GM12801 (cell line): ENCODE measurements around the gene SLC5A5.

Source experiments
- TF ChIP-seq, protein P1 (sequence below): IDR thresholded peaks from one replicate; pipeline ENCODE4 v1.5.1; 2011; ENCODE audit warnings: control low read depth; ENCODE audit not compliant: insufficient read length; ENCODE audit errors: extremely low read depth

SLC5A5 gene

DNA sequence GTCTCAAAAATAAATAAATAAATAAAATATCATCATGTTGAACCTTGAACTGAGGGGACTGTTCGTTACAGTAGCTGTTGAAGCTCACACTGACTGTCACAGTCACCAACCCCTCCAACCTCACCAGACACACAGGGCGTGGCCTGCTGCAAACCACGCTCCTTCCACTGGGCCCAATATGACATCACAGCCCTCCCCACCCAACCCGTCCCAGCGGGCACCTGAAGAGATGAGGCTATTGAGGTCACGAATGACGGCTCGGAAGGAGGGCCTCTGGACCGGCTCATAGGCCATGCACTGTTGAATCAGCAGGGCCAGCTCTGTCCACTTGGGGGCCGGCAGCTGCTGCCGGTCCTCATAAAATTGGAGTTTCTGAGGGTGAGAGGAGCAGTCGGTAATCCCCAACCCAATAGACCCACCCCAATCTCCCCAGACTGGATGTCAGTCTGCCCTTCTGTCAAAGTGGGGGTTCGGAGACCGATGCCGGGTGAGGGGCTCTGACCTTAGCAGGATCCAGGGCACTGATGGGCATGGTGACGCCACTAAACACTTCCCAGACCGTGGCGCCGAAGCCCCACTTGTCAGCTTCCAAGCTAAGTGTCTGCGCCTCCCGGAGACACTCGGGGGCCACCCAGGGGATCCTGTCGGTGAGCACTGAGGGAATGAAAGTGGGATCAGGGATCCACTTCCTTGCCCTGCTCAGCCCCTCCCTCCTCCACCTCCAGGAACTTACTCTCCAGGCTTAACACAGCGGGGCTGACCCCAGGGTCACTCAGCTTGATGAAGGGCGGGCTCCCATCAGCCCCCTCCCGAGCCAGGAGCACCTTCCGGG lies 37.2 kb upstream of the SLC5A5 start:
- TF ChIP-seq, protein P1, sequence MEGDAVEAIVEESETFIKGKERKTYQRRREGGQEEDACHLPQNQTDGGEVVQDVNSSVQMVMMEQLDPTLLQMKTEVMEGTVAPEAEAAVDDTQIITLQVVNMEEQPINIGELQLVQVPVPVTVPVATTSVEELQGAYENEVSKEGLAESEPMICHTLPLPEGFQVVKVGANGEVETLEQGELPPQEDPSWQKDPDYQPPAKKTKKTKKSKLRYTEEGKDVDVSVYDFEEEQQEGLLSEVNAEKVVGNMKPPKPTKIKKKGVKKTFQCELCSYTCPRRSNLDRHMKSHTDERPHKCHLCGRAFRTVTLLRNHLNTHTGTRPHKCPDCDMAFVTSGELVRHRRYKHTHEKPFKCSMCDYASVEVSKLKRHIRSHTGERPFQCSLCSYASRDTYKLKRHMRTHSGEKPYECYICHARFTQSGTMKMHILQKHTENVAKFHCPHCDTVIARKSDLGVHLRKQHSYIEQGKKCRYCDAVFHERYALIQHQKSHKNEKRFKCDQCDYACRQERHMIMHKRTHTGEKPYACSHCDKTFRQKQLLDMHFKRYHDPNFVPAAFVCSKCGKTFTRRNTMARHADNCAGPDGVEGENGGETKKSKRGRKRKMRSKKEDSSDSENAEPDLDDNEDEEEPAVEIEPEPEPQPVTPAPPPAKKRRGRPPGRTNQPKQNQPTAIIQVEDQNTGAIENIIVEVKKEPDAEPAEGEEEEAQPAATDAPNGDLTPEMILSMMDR, result no peak

DNA sequence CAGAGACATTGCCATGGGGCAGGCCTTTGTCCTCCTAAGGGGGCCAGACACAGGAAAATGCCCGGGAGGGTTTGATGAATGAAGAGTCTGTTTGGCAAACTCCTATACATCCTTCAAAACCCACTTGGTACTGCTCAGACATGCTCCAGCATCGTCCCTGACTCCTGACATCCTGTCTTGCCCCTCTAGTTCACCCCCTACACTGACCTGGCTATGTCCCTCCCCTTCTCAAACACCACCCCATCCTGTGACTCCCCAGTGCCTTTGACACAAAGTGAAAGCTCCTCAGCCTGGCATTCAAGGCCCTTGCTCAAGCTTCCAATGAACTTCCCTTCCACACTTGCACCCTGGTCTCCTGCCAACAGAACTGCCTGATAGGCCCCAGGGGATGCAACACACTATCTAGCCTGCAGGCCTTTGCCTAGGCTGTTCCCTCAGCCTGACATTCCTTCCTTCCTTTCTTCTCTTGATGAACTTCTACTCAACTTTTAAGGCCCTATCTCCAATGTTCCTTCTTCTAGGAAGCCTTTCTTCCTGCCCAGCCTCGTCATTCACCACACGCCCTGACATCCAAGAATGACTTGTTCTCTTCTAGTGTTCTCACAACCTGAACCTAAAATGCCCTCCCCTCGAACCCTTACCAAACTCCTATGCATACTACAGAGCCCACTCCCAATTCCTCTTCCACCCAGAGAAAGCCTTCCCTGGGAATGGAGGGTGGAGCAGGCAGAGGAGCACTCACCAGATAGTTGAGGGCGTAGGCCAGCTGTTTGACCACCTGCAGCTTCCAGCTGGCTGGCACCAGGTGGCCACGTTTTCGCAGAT lies 36.4 kb upstream of the SLC5A5 start:
- TF ChIP-seq, protein P1, result no peak

DNA sequence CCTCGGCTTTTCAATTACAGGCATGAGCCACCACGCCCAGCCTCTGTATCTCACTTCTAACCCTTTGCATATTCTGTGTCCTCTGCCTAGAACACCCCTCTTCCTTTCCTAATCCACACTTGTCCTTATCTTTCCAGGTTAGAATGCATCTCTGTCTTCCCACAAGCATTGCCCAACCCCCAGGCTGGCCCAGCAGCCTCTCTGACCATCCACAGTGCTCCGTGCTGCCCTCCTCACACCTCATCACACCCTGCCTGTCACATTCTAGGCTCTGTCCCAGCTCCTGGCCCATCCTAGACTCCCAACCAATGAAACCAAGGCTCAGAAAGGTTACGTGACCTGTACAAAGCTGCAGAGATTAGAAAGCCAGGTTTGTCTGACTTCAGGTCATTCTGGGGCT lies 35.2 kb upstream of the SLC5A5 start:
- TF ChIP-seq, protein P1, result no peak

- TF ChIP-seq, protein P1, result no peak
These were observed 33.8 kb upstream of the SLC5A5 start for GRCh38 chr19:17837972-17838371.

DNA sequence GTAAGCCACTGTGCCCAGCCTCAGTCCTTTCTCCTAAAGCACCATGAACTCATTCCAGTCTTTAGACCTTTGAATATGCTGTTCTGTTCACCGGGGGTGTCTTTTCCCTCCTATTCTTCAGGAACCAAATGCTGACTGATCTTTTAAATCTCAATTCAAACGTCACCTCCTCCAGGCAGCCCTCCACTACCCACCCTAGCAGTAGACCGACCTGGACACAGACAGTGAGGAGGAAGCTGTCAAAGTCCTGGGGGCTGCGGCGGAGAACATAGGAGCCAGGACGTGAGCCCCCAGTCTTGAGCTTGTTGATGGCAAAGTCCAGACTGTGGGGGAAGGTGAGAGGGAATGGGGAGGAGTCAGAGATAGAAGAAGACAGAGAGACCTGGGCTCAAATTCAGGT lies 31.7 kb upstream of the SLC5A5 start:
- TF ChIP-seq, protein P1, result no peak

DNA sequence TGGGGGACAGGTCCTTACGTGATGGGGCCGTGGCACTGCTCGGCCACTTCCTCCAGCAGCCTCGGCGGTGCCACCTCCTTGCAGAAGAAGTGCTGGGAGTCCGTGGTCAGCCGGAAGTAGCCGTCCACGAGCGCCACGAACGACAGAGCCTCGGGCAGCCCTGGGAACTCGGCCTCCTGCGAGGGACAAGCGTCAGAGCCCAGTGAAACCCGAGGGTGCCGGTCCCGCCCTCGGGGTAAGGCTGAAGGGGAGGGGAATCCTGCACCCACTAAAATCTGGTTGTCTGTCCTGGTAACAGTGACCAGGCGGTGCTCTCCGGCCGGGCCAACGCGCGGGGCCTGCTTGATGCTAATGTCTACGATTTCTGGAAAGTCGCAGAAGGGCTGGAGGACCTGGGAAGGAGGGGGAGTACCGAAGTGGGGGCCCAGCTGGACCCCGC lies 30.4 kb upstream of the SLC5A5 start:
- TF ChIP-seq, protein P1, result no peak
